Stimulated activated naive CD8-positive, alpha-beta T cell treated with anti-CD3 and anti-CD28 coated beads, Interleukin-15, Interleukin-2, amounts not matched to agents 100 ng/mL and 50 ng/mL, for 24 hours (primary cell): ENCODE results near the gene STING1.
"Not testable (repeated sequence)": the region's sequence is repeated elsewhere in the genome, so short reads cannot be mapped to it uniquely, and the experiment has no call there.

Source experiments
- H3K27ac Mint-ChIP-seq: one replicate; pipeline ENCODE4 v1.8.0; 2021; ENCODE audit warnings: mild to moderate bottlenecking, mixed read lengths
- H3K27me3 Mint-ChIP-seq: one replicate; pipeline ENCODE4 v1.8.0; 2021; ENCODE audit warnings: mixed read lengths
- H3K36me3 Mint-ChIP-seq: one replicate; pipeline ENCODE4 v1.8.0; 2021; ENCODE audit warnings: low read depth, mixed read lengths
- H3K4me1 Mint-ChIP-seq: one replicate; pipeline ENCODE4 v1.8.0; 2021; ENCODE audit warnings: low read depth, mixed read lengths
- H3K4me3 Mint-ChIP-seq: one replicate; pipeline ENCODE4 v1.8.0; 2021; ENCODE audit warnings: mild to moderate bottlenecking, mixed read lengths
- H3K9me3 Mint-ChIP-seq: one replicate; pipeline ENCODE4 v1.8.0; 2021; ENCODE audit warnings: mixed read lengths

Gene STING1

DNA sequence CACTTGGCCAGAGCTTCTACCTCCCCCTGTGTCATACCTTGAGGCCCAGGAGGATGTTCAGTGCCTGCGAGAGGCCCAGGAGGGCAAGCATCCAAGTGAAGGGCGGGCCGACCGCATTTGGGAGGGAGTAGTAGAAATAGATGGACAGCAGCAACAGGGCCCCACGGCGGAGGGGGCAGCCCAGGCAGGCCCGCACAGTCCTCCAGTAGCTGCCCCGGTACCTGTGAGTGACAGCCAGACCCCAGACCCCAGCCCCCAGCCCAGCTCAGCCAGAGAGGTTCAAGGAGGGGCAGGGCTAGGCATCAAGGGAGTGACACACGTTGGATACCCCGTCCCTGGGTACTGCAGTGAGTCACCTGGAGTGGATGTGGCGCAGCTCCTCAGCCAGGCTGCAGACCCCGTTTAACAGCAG is 1.4 kb downstream of the STING1 start:
- H3K4me1 Mint-ChIP-seq: peaks cover 39% of the 10 kb centered on the region
- no peaks in the 10 kb centered on the region for H3K9me3 Mint-ChIP-seq
- peak overlapping the region; percentile 79 for H3K27ac Mint-ChIP-seq
- no peaks in the 10 kb centered on the region for H3K27me3 Mint-ChIP-seq
- H3K4me3 Mint-ChIP-seq: peak overlapping the region; percentile 89
- peaks cover 18% of the 10 kb centered on the region for H3K36me3 Mint-ChIP-seq

DNA sequence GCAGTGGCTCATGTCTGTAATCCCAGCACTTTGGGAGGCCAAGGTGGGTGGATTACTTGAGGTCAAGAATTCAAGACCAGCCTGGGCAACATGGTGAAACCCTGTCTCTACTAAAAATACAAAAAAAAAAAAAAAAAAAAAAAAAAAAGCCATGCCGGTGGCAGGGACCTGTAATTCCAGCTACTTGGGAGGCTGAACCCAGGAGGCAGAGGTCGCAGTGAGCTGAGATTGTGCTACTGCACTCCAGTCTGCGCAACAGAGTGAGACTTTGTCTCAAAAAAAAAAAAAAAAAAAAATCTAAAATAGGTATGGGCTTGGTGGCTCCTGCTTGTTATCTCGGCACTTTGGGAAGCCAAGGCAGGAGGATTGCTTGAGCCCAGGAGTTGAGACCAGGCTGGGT is 2.8 kb downstream of the STING1 start:
- not testable (repeated sequence) for H3K9me3 Mint-ChIP-seq, H3K27me3 Mint-ChIP-seq, H3K4me3 Mint-ChIP-seq, H3K27ac Mint-ChIP-seq
- peaks cover 30% of the 10 kb centered on the region for H3K36me3 Mint-ChIP-seq
- H3K4me1 Mint-ChIP-seq: peaks cover 53% of the 10 kb centered on the region

DNA sequence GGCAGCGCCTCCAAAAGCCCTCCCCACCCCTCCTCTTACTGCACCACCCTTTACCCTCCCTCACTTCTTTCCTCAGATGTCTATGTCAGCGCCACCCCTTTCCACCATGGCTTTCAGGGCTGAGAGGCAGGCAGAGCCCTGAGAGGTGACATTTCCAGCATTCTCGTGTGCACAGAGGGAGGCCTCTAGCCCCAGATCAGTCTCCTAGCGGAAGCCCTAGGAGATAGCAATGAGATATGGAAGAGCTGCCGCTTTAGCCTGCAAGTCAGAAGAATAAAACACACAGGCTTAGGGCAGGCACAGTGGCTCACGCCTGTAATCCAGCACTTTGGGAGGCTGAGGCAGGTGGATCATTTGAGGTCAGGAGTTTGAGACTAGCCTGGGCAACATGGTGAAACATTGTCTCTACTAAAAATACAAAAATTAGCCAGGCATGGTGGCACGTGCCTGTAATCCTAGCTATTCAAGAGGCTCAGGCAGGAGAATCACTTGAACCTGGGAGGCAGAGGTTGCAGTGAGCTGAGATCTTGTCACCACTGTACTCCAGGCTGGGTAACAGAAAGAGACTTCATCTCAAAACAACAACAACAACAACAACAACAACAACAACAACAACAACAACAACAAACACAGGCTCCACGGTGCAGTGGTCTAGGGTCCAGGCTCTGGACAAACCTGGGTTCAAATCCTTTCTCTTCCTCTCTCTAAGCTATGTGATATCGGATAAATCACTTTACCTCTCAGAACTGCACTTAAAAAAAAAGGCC is 3.7 kb downstream of the STING1 start:
- H3K27ac Mint-ChIP-seq, H3K27me3 Mint-ChIP-seq, H3K9me3 Mint-ChIP-seq: not testable (repeated sequence)
- peaks cover 30% of the 10 kb centered on the region for H3K36me3 Mint-ChIP-seq
- H3K4me3 Mint-ChIP-seq: peak overlapping the region; percentile 13
- peaks cover 61% of the 10 kb centered on the region for H3K4me1 Mint-ChIP-seq

DNA sequence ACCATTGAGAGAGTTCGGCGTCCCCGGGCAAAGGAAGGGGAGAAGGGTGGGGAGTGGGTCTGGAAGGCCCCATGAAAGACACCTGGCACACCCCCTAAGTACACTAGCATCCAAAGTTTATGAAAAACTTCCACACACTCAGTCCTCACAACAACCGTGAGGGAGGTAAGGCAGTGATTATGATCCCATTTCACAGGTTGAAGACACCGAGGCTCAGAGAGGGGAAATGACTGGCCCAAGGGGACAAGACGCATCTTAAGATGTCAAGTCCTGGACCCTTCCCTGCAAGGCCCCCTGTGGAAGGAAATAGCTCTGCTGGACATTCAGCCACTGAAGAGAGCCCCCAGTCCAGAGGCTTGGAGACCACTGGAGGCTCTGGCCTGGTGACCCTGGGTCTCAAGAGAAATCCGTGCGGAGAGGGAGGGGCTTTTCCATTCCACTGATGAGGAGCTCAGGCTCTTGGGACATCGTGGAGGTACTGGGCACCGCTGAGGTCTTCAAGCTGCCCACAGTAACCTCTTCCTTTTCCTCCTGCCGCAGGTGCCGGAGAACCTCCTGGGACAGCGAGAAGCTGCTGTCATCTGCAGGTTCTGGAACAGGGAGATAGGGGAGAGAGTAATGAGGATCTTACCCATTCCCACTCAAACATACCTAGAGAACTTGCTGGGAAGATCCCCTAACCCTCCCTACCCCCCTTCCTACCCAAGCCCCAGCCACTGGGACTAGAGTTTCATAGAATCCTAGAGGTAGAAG is 6.5 kb downstream of the STING1 start:
- H3K27me3 Mint-ChIP-seq: no peaks in the 10 kb centered on the region
- no peak overlapping the region for H3K4me3 Mint-ChIP-seq
- H3K4me1 Mint-ChIP-seq: peaks cover 66% of the 10 kb centered on the region
- H3K36me3 Mint-ChIP-seq: peaks cover 30% of the 10 kb centered on the region
- H3K9me3 Mint-ChIP-seq: no peaks in the 10 kb centered on the region
- no peak overlapping the region for H3K27ac Mint-ChIP-seq

DNA sequence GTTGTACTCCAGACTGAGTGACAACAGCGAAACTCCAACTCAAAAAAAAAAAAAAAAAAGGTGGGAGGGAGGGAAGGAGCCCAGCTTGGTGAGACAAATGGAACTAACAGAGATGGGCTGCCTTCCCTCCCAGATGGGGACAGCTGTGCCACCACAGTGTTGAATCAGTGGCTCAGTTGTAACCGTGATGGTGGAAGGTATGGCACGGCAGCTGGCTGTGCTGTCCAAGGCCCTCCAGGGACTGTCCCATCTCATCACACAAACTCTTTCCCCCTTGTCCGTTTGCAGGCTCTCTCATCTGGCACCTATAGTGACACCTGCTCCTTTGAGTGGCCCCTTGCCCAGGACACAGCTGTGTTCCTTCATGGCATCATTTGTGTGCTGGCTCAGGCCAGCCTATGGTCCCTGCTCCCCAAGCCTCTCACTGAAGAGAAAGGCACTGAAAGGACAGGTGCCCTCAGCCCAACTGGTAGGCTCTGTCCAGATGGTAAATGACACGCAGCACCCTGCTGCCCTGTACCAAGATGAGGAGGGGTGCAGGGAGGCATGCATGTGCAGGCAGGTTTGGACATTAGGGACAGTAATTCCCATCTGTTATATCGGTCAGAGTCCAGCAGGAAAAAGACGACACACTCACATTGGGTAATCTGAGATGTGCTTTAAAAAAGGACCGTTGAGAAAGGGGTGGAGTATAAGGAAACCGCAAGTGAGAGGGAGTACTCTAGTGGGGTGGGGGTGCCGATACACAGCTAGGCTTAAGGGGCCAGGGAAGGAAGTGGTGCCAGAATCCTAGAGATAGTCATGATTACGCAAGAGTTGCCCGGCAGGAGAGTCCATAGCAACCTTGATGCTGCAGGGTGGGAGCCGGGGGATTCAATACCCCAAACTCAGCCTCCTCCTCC is 7.4 kb downstream of the STING1 start:
- Mint-ChIP-seq H3K4me3 (no peak overlapping the region), H3K27ac (peak overlapping the region; percentile 43), H3K4me1 (peaks cover 67% of the 10 kb centered on the region)

DNA sequence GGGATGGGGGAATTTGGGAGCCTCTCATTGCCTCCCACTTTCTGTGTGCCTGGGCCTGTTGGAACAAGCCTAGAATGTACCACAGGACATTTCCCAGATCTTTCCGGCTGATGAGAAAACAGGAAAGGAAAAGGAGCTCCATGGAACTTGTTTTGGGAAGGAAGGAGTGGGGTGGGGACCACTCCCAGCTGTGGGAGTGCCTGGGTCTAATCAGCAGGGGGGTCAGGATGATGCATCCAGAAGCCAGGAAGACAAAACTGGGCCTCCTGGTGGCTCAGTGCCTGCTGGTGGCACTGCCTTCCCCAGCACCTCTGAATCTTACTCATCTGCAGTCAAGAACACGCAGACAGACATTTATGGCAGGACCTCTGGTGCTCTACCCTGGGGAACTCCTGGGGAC is 9.0 kb downstream of the STING1 start:
- peak overlapping the region; percentile 26 for H3K27ac Mint-ChIP-seq

More for the DNA sequence above, 7.4 kb downstream of the STING1 start:
- H3K36me3 Mint-ChIP-seq: peaks cover 25% of the 10 kb centered on the region
- no peaks in the 10 kb centered on the region for H3K27me3 Mint-ChIP-seq
- H3K9me3 Mint-ChIP-seq: no peaks in the 10 kb centered on the region

DNA sequence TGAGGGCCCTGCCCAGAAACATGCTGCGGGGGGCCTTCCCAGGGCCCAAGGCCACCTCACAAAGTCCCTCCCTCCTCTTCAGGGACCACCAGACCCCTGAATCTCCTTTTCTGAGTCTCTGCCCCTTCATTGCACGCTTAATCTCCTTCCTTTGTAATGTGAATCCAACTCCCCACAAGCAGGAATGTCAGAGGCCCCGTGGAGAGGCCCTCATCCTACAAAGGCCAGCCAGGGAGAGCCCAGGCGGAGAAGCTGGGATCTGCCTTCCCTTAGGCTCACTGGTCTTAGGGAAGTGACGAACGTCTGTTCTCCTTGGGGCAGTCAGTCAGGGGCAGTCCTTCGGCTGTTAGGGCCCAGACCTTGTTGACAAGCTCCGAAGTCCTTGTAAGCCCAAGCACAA is 9.5 kb downstream of the STING1 start:
- peaks cover 15% of the 10 kb centered on the region for H3K36me3 Mint-ChIP-seq
- H3K27me3 Mint-ChIP-seq: no peaks in the 10 kb centered on the region
- H3K27ac Mint-ChIP-seq: no peak overlapping the region
- peaks cover 73% of the 10 kb centered on the region for H3K4me1 Mint-ChIP-seq
- no peaks in the 10 kb centered on the region for H3K9me3 Mint-ChIP-seq
- no peak overlapping the region for H3K4me3 Mint-ChIP-seq

More for the DNA sequence above, 9.0 kb downstream of the STING1 start:
- Mint-ChIP-seq H3K4me1 (peaks cover 71% of the 10 kb centered on the region), H3K9me3 (no peaks in the 10 kb centered on the region), H3K36me3 (peaks cover 18% of the 10 kb centered on the region), H3K4me3 (no peak overlapping the region), H3K27me3 (no peaks in the 10 kb centered on the region)

DNA sequence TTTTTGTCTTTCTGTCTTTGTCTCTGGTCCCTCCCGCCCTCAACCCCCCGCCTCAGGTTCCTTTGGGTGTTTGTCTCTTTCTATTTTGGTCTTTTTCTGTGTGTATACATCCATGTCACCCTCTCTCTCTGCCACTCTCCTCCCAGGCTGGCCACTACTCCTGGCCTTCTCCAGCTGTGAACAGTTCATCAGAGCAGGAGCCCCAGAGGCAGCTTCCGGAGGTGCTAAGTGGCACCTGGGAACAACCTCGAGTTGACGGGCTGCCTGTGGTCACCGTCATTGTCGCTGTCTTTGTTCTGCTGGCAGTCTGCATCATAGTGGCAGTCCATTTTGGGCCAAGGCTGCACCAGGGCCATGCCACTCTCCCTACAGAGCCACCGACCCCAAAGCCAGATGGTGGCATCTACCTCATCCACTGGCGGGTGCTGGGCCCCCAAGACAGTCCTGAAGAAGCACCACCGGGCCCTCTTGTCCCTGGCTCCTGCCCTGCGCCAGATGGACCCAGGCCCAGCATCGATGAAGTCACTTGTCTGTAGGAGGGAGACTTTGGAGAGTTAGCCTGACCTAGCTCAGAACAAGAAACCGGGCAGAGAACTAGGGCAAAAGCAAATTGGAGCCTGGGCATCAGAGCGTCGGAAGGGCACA is 10.1 kb downstream of the STING1 start:
- no peaks in the 10 kb centered on the region for H3K9me3 Mint-ChIP-seq
- no peaks in the 10 kb centered on the region for H3K27me3 Mint-ChIP-seq
- H3K27ac Mint-ChIP-seq: peak overlapping the region; percentile 80
- peaks cover 14% of the 10 kb centered on the region for H3K36me3 Mint-ChIP-seq
- peak overlapping the region; percentile 53 for H3K4me3 Mint-ChIP-seq
- H3K4me1 Mint-ChIP-seq: peaks cover 73% of the 10 kb centered on the region

DNA sequence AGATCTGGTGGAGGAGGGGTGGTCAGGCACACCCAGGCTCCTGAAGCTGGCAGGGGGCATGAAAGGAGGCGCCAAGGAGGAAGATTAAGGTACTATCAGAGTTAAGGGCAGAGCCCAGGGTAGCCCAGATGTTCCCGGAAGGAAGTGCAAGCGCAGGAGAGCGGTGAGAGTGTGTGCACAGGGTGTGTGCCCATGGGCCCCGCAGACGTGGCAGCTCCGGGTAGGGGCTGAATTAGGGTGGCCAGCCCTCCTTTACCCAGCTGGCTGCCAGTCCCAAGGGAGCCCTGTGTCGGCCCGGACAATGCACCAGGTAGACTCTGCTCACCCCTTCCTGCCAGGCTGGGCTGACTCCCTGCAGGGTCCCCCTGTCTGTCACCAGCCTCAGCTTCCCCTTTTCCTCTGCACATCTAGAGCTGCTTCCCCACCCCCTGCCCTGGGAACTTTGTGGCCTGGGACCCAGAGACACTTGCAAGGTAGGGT is 11.7 kb downstream of the STING1 start, which contains the start of gene SMIM33:
Gene SMIM33 (plus strand): TSS at position 184 of the 480 bp plus-strand sequence. CDS start 118 bp downstream, at position 302.
- peak within 1 kb of the TSS; percentile 90 for H3K27ac Mint-ChIP-seq
- peak within 1 kb of the TSS; percentile 22 for H3K4me3 Mint-ChIP-seq
- H3K36me3 Mint-ChIP-seq: peaks cover 9% of the 10 kb centered on the region
- no peaks in the 10 kb centered on the region for H3K27me3 Mint-ChIP-seq
- H3K9me3 Mint-ChIP-seq: no peaks in the 10 kb centered on the region
- peaks cover 69% of the 10 kb centered on the region for H3K4me1 Mint-ChIP-seq

DNA sequence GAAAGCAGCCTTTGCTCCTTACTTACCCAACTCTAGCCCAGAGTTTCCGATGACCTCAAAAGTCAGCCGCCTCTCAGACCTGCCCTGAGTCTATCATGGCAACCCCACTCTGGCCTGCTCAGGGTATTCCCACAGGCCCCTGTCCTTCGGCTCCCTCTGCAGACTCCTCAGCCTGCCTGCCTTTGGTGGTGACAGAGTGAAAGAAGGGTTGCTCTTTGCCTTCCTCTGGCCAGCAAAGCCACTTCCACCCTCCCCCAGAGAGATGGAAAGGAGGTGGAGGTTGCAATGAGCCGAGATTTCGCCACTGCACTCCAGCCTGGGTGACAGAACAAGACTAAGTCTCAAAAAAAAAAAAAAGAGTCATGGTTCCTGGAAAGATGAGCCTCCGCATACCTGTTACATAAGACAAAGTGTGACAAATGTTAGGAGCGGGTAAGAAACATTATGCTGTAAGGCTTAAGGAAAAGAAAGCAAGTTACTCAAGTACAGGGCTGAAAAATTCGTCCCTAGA is 14.1 kb downstream of the STING1 start:
- H3K4me1 Mint-ChIP-seq: peaks cover 46% of the 10 kb centered on the region
- no peaks in the 10 kb centered on the region for H3K36me3 Mint-ChIP-seq
- H3K4me3 Mint-ChIP-seq: no peak overlapping the region
- H3K9me3 Mint-ChIP-seq: no peaks in the 10 kb centered on the region
- no peaks in the 10 kb centered on the region for H3K27me3 Mint-ChIP-seq
- H3K27ac Mint-ChIP-seq: peak overlapping the region; percentile 76

DNA sequence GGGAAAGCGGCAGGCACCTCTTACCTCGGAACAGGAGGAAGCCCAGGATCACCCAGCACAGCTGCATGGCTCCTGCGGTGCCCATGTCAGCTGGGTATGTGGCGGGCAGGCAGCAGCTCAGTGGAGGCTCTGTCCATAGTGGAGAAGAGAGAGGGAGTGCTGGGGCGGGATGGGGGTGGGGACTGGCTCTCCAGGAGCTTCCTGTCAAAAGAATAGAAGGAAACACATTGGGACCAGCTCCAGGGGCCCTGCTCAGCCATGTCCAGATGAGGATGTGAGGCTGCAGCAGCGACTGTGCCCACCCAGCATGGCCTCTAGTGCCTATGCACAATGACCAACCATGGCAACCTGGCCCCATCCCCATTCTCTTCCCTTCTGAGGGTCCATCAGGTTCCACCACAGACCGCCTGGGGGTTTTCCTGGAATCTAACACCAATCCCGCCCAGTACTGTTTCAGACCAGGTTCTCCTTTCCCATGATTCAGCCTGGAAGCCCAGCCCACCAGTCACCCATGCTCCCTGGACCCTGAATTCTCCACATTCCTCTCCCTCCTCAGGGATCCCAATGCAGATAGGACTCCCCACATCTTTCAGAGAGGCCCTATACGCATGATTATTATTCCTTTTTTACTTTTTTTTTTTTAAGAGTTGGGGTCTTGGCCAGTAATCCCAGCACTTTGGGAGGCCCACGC is 19.8 kb downstream of the STING1 start, which contains the start of gene ECSCR:
Gene ECSCR (minus strand): TSS at position 158 of the 691 bp plus-strand sequence. CDS start 73 bp downstream, at position 85.
- Mint-ChIP-seq H3K9me3 (no peaks in the 10 kb centered on the region), H3K27ac (no peak within 1 kb of the TSS), H3K36me3 (no peaks in the 10 kb centered on the region), H3K4me3 (no peak within 1 kb of the TSS), H3K27me3 (no peaks in the 10 kb centered on the region), H3K4me1 (peaks cover 35% of the 10 kb centered on the region)

DNA sequence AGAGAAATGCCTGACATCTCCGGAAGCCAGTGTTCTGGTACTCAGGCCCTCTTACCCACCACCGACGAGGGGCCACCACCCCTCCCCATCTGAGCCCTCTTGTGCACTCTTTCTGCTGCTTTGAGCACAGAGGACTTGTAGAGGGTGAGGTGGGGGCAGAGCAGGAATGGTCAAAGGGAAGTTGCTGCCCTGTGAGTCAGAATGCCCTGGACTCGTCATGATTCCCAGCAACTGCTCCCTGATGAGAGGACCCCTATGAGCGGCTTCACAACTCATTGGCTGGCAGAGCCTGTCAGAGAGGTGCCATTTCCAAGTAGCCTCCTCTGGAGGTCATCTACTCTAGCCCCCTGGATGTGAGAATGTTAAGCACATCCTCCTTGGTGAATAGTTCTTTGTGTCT is 20.9 kb downstream of the STING1 start:
- H3K27me3 Mint-ChIP-seq: no peaks in the 10 kb centered on the region
- no peak overlapping the region for H3K27ac Mint-ChIP-seq
- H3K36me3 Mint-ChIP-seq: no peaks in the 10 kb centered on the region
- H3K4me3 Mint-ChIP-seq: no peak overlapping the region
- peaks cover 45% of the 10 kb centered on the region for H3K4me1 Mint-ChIP-seq
- H3K9me3 Mint-ChIP-seq: no peaks in the 10 kb centered on the region

DNA sequence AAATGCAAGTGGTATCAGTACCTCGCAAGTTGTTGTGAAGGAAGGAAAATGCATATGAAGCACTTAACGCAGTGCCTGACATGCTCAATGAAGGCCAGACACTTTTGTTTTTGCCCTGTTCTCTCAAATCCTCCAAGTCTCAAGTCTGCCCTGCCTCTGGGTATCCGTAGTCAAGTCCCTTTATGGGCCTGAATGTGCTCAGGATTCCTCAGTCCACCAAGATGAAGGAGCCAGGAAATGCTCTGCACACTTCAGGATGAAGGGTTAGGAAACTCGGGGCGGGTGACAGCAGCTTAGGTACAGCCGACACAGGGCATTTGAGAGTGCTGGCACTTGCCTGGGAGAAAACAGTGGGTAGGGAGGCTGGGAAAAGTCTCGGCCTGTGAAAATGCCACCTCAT is 21.4 kb downstream of the STING1 start:
- H3K9me3 Mint-ChIP-seq: no peaks in the 10 kb centered on the region
- H3K4me1 Mint-ChIP-seq: peaks cover 50% of the 10 kb centered on the region
- no peak overlapping the region for H3K27ac Mint-ChIP-seq
- no peak overlapping the region for H3K4me3 Mint-ChIP-seq
- H3K36me3 Mint-ChIP-seq: no peaks in the 10 kb centered on the region
- H3K27me3 Mint-ChIP-seq: no peaks in the 10 kb centered on the region
